ES-I3 (cell line): ENCODE results near the gene MEF2B.

ENCODE experiments used
- H3K36me3 ChIP-seq: 2 replicates; pipeline ENCODE4 v1.6.1; 2013; ENCODE audit warnings: mild to moderate bottlenecking, low read length, control low read depth, moderate library complexity; ENCODE audit not compliant: insufficient read depth
- H3K4me1 ChIP-seq: 2 replicates; pipeline ENCODE4 v1.6.1; 2013; ENCODE audit warnings: mild to moderate bottlenecking, control low read depth, low read length; ENCODE audit not compliant: insufficient read depth
- H3K9ac ChIP-seq: 2 replicates; pipeline ENCODE4 v1.6.1; 2013; ENCODE audit warnings: low read depth, mild to moderate bottlenecking, low read length, moderate library complexity
- H3K9me3 ChIP-seq: 2 replicates; pipeline ENCODE4 v1.6.1; 2013; ENCODE audit warnings: mild to moderate bottlenecking, low read length, moderate library complexity; ENCODE audit not compliant: control insufficient read depth, insufficient read depth

The MEF2B gene

DNA sequence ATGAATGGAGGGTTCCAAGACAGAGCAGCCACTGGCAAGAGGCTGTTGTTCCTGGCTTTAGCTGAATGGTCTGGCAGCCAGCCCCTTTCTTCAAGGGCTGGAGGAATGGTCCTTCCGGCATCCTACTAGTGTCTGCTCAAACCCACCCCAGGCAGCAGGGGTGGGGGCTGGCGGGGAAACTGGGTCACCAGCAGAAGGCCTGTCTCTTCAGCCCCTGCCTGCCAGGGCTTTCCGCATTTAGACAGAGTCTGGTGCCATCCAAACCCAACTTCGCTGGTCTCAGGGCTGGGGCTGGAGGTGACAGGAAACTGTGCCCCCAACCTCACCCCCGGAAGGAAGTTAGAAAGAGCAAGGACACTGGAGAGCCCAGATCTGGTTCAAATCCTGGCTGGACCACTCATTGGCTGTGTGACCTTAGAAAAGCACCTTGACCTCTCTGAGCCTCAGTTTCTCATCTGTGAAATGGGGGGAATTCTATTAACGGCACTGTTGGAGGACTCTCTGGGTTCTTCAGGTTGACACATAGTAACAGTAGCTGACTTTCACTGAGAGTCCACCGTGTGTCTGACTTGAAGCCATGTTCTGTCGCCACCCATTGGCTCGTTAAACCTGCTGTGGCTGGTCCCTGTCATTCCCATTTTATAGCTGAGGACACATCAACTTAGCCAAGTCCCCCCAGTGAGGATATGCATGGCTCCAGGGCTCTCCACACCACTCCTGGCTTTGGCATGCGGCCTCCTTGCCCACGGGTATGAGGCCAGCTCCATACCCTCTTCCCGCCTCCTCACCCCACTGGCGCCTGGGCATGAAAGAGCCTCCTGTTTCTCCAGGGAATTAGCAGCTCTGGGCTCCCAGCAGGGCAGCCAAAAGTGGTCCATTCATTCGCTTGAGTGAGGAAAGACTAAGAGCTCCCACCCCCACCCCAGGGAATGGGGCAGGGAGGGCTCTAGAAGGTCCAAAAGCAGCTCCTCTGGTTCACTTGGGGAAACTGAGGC is 35.6 kb upstream of the MEF2B start:
- no peaks in the 10 kb centered on the region for H3K9me3 ChIP-seq
- H3K4me1 ChIP-seq, result no peaks in the 10 kb centered on the region
- no peak overlapping the region for H3K9ac ChIP-seq

DNA sequence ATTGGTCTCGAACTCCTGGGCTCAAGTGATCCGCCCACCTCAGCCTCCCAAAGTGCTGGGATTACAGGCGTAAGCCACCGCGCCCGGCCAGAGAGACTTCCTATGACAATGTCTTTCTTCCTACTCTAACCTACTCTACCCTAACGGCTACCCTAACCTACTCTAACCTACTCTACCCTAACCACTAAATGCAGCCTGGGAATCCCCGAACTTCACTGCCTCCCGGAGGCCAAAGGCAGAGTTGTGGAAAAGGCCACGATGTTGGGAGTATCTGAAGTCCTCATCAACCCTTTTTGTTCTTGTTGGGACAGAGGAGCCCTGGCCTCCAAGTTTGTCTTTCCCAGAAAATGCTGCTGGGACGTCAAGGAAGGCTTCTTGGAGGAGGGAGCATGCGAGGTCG is 34.1 kb upstream of the MEF2B start:
- Histone ChIP-seq H3K36me3 (no peaks in the 10 kb centered on the region), H3K4me1 (no peaks in the 10 kb centered on the region), H3K9me3 (no peaks in the 10 kb centered on the region), H3K9ac (no peak overlapping the region)

More for the DNA sequence above, 35.6 kb upstream of the MEF2B start:
- H3K36me3 ChIP-seq, result no peaks in the 10 kb centered on the region

DNA sequence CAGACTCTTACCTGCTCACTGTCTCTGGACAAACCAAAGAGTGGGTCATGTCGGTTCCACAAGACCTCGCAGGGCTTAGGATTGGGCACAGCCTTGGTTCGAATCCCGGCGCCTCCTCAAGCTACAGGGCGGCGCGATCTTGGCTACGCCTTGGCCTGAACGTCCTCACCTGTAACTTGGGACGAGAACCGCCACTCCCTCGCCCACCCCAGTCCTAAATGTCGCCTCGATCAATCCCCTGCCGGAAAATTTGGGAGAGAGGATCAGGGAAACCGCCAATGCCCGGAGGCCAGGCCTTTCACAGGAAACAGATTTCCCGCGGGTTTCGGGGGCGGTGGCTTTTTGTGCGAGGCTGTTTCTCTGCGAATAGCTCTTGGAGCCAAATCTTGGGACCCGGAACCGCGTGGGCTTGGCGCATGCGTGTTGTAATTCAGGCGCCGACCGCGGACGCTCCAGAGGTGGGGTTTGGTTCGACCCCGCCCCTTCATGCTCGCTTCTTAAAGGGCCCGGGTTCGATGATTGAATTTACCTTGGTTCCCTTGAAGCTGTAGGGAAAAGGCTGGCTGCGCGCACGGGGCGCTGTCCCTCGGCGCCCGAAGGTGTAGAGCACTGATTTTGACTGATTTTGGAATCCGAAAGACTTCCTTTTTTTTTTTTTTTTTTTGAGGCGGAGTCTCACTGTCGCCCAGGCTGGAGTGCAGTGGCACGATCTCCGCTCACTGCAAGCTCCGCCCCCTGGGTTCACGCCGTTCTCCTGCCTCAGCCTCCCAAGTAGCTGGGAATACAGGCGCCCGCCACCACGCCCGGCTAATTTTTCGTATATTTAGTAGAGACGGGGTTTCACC is 33.2 kb upstream of the MEF2B start, which contains the start of gene NR2C2AP:
NR2C2AP (minus strand) TSS at position 403 of the 845 bp plus-strand sequence; CDS start at position 49, 354 bp downstream.
- H3K36me3 ChIP-seq, result no peaks in the 10 kb centered on the region
- H3K9me3 ChIP-seq, result no peaks in the 10 kb centered on the region
- H3K4me1 ChIP-seq, result no peaks in the 10 kb centered on the region
- peak within 1 kb of the TSS; percentile 86 for H3K9ac ChIP-seq

DNA sequence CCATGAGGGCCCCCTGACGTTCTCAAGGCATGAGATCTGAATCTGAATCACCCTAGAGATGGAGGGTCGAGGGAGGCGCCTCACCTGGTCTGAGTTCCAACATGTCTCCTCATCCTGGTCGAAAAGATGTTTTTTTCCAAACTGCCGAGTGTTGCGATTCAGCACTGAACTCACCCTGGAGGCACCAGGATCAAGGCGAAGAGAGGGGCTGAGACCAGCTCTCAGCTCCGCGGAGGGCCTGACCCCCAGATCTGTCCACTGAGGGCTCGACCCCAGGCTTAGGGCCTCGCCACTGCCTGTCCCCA is 32.6 kb upstream of the MEF2B start:
- Histone ChIP-seq H3K9ac (peak overlapping the region; percentile 86), H3K36me3 (no peaks in the 10 kb centered on the region), H3K4me1 (no peaks in the 10 kb centered on the region), H3K9me3 (no peaks in the 10 kb centered on the region)

DNA sequence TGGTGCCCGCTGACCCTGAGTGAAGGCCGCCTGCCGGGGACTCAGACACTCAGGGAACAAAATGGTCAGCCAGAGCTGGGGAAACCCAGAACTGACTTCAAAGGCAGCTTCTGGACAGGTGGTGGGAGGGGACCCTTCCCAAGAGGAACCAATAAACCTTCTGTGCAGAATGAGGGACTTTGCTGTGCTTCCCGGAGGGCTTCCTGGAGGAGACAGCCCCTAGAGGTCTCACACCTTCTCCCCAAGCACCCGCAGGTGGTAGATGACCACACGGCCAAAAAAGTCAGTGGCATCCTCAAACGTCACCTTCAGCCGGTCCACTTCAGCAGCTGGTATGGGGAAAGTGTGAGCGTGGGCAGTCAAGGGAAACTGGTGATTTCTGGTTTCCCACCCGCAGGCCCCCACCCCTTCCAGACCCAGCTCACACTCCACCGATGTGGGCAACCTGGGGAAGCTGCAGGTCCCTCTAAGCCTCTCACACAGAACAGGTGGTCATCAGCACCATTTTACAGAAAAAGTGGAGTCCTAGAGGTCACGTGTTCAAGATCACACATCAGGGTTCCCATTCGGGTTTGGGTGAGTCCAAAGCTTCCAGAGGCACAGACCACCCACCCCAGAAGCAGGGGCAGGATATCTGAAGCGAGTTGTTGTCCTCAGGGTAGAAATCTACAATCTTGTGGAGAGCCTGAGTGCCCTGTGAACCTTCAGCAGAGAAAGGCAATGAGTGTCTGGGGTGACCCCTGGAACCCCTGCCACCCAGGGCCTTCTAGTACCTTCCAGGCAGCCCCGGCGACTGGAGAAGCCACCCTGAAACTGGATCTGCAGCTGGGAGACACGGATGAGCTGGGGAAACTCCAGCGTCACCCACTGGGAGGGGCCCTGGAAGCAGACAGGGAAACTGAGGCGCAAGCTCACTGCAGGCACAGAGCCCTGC is 31.9 kb upstream of the MEF2B start:
- H3K9ac ChIP-seq, result 0 out of 2 replicates have a peak overlapping the region, but pooled peaks have one; percentile 86

DNA sequence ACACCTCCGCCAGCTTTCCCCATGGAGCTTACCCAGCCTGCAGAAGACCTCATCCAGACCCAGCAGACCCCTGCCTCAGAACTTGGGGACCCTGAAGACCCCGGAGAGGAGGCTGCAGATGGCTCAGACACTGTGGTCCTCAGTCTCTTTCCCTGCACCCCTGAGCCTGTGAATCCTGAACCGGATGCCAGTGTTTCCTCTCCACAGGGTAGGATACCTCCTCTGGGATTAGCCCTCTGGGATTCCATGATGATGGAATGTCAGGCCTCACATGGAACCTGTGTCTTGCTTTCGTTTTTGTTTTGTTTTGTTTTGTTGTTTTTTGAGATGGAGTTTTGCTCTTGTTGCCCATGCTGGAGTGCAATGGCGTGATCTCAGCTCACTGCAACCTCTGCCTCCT is 23.9 kb upstream of the MEF2B start:
- H3K4me1 ChIP-seq, result no peaks in the 10 kb centered on the region
- no peaks in the 10 kb centered on the region for H3K9me3 ChIP-seq
- H3K36me3 ChIP-seq, result no peaks in the 10 kb centered on the region
- no peak overlapping the region for H3K9ac ChIP-seq

More for the DNA sequence above, 31.9 kb upstream of the MEF2B start:
- no peaks in the 10 kb centered on the region for H3K36me3 ChIP-seq
- H3K4me1 ChIP-seq, result no peaks in the 10 kb centered on the region
- H3K9me3 ChIP-seq, result no peaks in the 10 kb centered on the region

DNA sequence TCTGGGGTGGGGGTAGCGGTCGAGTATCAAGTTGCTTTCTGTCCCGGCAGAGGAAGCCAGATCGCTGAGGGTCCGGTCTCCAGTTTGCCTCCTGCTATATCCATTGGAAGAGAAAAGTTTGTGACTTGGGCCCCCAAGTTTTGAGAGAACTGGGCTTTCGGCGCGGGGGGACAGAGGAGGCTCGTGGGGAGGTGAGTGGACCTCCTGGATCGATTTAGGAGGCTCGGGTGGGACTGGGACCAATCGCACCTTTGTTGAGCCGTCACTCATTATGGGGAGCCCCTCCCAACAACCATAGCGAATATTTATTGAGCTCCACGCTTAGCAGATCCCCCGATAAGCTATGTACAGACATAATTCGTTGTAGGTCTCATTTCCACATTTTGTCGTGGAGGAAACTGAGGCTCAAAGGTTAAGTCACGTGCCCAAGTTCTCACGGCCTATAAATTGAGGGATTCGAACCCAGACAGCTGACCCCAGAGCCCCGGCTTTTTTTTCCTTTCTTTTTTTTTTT is 22.9 kb upstream of the MEF2B start:
- H3K36me3 ChIP-seq, result no peaks in the 10 kb centered on the region
- no peaks in the 10 kb centered on the region for H3K9me3 ChIP-seq
- H3K9ac ChIP-seq, result peak overlapping the region; percentile 95
- H3K4me1 ChIP-seq, result no peaks in the 10 kb centered on the region

DNA sequence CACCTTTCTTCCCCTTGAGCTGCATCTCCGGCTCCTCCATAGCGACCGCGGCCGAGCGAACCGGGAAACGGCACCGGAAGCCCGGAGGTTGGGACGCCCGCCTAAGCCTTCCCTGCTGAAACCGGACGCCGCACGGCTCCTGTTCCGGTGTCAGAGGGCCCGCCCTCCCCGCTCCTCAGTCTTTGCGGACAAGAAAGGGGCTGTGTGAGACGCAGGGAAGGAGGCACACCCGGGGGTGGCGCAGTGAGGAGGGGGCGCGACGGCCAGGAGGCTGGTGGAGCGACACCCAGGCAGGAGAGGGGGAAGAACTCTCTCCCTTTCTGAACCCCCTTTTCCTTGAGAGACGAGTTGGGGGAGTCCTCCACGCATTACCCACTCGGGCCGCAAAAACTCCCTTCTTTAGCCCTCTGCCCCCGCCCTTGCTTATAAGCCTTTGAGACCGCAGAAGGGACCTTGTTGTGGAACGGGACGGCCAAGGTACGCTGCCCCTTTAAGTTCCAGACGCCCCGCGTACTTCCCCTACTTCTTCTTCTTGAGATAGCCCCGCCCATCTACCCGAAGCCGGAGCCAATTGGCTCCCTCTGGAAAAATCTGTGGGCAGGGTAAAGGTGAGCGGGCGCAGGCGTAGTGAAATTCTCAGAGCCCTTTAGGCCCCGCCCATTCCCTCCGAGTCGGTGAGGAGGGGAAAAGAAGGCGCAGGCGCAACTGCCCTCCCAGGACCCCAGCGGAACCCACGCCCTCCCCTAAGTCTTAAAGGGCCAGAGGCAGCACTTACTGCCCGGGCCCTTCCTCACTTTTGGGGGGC is 22.2 kb upstream of the MEF2B start, which contains the start of the genes BORCS8 and RFXANK:
BORCS8 (minus strand) TSS at position 75 of the 805 bp plus-strand sequence; CDS start at position 40, 35 bp downstream.
RFXANK (plus strand) TSS at position 181 of the 805 bp plus-strand sequence. CDS start 1,689 bp downstream, outside the sequence.
- H3K9ac ChIP-seq, result peak within 1 kb of the TSS; percentile 95
- H3K36me3 ChIP-seq, result no peaks in the 10 kb centered on the region
- H3K9me3 ChIP-seq, result no peaks in the 10 kb centered on the region
- H3K4me1 ChIP-seq, result no peaks in the 10 kb centered on the region

DNA sequence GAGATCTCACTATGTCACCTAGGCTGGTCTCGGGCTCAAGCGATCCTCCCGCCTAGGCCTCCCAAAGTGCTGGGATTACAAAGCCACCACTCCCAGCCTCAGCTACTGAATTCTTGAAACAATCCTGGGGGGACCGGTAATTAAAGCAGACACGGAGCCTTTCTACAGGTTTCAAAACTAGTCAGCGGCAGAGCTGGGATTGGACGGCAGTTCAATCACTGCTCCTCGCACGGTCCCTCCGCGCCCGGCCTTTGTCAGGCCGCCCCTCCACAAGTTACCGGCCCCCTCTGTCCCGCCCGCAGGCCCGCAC is 21.7 kb upstream of the MEF2B start:
- Histone ChIP-seq H3K9ac (peak overlapping the region; percentile 95), H3K36me3 (no peaks in the 10 kb centered on the region), H3K9me3 (no peaks in the 10 kb centered on the region), H3K4me1 (no peaks in the 10 kb centered on the region)

DNA sequence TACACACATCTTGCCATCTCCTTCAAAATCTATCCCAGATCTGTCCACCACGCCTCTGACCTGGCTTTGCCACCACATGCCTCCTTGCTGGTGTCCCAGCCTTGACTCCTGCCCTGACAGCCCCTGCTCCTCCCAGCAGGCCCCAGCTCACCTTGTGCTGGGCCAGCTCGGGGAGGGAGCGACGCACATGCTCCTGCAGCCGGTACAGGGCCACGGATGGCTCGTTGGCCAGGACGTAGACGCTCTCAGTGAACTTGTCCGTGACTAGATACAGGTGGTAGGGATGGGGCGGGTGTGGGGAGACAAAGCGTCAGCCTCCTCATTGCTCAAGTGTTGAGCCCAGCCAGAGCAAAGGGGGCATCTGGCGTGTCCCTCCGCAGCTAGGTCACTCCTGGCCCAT is 16.7 kb upstream of the MEF2B start:
- no peak overlapping the region for H3K9ac ChIP-seq
- no peaks in the 10 kb centered on the region for H3K4me1 ChIP-seq
- no peaks in the 10 kb centered on the region; the same call in 1 of the 2 replicates for H3K36me3 ChIP-seq
- H3K9me3 ChIP-seq, result no peaks in the 10 kb centered on the region

DNA sequence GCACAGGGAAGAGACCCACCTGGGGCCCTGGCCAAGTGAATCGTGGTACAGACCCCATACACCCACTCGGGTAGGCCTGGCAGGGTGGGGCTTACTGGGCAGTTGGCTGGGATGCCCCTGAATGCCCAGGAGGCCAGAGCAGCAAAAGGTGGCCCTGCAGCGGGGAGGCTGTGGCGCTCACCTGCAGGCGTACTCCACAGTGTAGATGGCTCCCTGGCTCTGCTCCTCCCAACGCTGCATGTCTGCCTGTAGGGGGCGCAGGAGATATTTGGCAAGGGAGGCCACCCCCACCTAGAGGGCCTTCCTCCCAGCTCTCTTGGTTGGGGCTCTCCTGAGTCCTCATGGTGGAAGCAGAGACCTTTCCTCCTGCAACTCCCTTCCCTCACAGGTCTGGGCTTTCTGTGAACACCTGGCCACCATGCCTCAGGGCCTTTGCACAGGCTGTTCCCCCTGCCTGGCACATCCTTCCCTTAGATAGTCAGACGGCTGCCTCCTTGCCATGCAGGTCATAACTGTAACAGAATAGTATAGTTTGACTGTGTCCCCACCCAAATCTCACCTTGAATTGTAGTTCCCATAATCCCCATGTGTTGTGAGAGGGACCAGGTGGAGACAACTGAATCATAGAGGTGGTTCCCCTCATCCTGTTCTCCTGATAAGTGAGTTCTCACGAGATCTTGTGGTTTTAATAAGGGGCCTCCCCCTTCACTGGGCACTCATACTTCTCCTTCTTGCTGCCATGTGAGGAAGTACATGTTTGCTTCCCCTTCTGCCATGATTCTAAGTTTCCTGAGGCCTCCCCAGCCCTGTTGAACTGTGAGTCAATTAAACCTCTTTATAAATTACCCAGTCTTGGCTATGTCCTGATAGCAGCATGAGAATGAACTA is 16.0 kb upstream of the MEF2B start:
- H3K4me1 ChIP-seq, result no peaks in the 10 kb centered on the region
- H3K9me3 ChIP-seq, result no peaks in the 10 kb centered on the region
- H3K36me3 ChIP-seq, result no peaks in the 10 kb centered on the region; the same call in 1 of the 2 replicates
- no peak overlapping the region for H3K9ac ChIP-seq

DNA sequence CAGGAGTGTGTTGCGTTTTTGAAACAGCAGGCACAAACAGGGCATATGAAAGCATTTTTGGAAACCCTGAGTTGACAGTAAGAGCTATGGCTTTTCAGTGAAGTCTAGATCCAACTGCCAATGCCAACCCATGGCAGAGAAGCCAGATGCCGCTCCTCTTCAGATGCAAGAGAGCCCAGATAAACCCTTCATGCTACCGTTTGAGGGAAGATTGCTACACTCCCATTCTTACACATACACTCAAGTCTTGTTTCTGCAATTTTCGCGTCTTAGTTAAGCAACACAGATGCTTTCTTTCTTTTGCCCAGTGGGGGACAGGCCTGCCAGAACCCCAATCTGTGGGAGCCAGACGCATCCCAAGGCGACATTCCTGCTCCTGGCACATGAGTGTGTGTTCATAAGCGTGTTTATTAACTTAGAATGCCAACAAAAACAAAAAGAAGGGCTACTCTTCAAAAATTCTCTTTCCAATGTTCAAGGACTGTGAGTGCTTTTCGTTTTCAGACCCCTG is 11.5 kb upstream of the MEF2B start:
- H3K9ac ChIP-seq, result no peak overlapping the region
- H3K4me1 ChIP-seq, result no peaks in the 10 kb centered on the region
- H3K36me3 ChIP-seq, result no peaks in the 10 kb centered on the region; the same call in 1 of the 2 replicates
- no peaks in the 10 kb centered on the region for H3K9me3 ChIP-seq
